Forelimb muscle (tissue), 1 donor: Measurements from ENCODE around the gene FASN. TPM values are rescaled to one million over a fixed set of nuclear protein-coding genes. Genes with fewer than 3 reads are reported as not detected.
"Not testable (repeated sequence)": the region's sequence is repeated elsewhere in the genome, so short reads cannot be mapped to it uniquely, and the experiment has no call there.

Source experiments
- DNase-seq: peaks from one replicate; pipeline ENCODE4 v3.0.0-alpha.2; 2013; ENCODE audit warnings: low read depth
- polyA plus RNA-seq: library from polyadenylated mRNA; unstranded; fragments of 120-200 nt; gene quantifications from one replicate; pipeline ENCODE4 v1.2.1, GENCODE V29; 2013; ENCODE audit not compliant: insufficient read length

The FASN gene
- polyA plus RNA-seq: 24.6 TPM

GRCh38 chr17:82098169-82098938, at the start of gene FASN:
TSS of gene FASN (minus strand) at chr17:82098236. CDS start at chr17:82096445, 1,791 bp downstream.
- DNase-seq: peak; percentile 89

GRCh38 chr17:82146663-82147654, 48.9 kb upstream of the FASN start:
- no peak for DNase-seq

GRCh38 chr17:82145550-82146155, 47.6 kb upstream of the FASN start:
- DNase-seq: no peak

GRCh38 chr17:82143333-82143732, 45.3 kb upstream of the FASN start:
- no peak for DNase-seq

- DNase-seq: not testable (repeated sequence)
These were observed 41.9 kb upstream of the FASN start for GRCh38 chr17:82139961-82140360.

GRCh38 chr17:82138511-82138992, 40.5 kb upstream of the FASN start:
- no peak for DNase-seq

GRCh38 chr17:82134101-82134500, 36.1 kb upstream of the FASN start:
- no peak for DNase-seq

- DNase-seq: not testable (repeated sequence)
These were observed 35.3 kb upstream of the FASN start for GRCh38 chr17:82133166-82133953.

- DNase-seq: no peak
These were observed 31.1 kb upstream of the FASN start for GRCh38 chr17:82129095-82129494.

- no peak for DNase-seq
These were observed 30.3 kb upstream of the FASN start for GRCh38 chr17:82128287-82128686.

GRCh38 chr17:82127704-82128103, 29.7 kb upstream of the FASN start:
- DNase-seq: no peak

GRCh38 chr17:82127315-82127595, 29.2 kb upstream of the FASN start:
- no peak for DNase-seq

- DNase-seq: no peak
These were observed 28.7 kb upstream of the FASN start for GRCh38 chr17:82126556-82127314.

- no peak for DNase-seq
These were observed 26.1 kb upstream of the FASN start for GRCh38 chr17:82124101-82124500.

- DNase-seq: no peak
These were observed 23.9 kb upstream of the FASN start for GRCh38 chr17:82121660-82122629.

GRCh38 chr17:82121246-82121645, 23.2 kb upstream of the FASN start:
- DNase-seq: no peak

- DNase-seq: no peak
These were observed 22.1 kb upstream of the FASN start for GRCh38 chr17:82120148-82120547.

- DNase-seq: no peak
These were observed 20.9 kb upstream of the FASN start for GRCh38 chr17:82118815-82119380.
